WERI-Rb-1 (cell line): Measurements from ENCODE around the gene ABCC1.
"Not testable (repeated sequence)": the region's sequence is repeated elsewhere in the genome, so short reads cannot be mapped to it uniquely, and the experiment has no call there.

Experiments
- DNase-seq: peaks from one replicate; pipeline ENCODE4 v3.0.0-alpha.2; 2020
- H3K27ac ChIP-seq: fragments of 250-450 bp; sonication (Bioruptor Pico); 2 replicates; pipeline ENCODE4 v1.5.1; 2020; ENCODE audit warnings: mild to moderate bottlenecking, moderate library complexity
- H3K27me3 ChIP-seq: fragments of 250-450 bp; sonication (Bioruptor Pico); 2 replicates; pipeline ENCODE4 v1.5.1; 2021; ENCODE audit warnings: mild to moderate bottlenecking, low read depth, moderate library complexity; ENCODE audit not compliant: insufficient read depth, severe bottlenecking
- H3K36me3 ChIP-seq: fragments of 250-450 bp; sonication (Bioruptor Pico); 2 replicates; pipeline ENCODE4 v1.5.1; 2020; ENCODE audit warnings: mild to moderate bottlenecking, moderate library complexity
- H3K4me3 ChIP-seq: 2 replicates; pipeline ENCODE4 v1.5.1; 2011; ENCODE audit warnings: low read depth, mild to moderate bottlenecking, control low read depth, low read length
- H3K9me3 ChIP-seq: fragments of 250-450 bp; sonication (Bioruptor Pico); 2 replicates; pipeline ENCODE4 v1.5.1; 2021; ENCODE audit warnings: mild to moderate bottlenecking, moderate library complexity; ENCODE audit not compliant: severe bottlenecking
- TF ChIP-seq, protein P1 (sequence below): IDR thresholded peaks from 2 replicates; pipeline ENCODE4 v1.5.1; 2011; ENCODE audit warnings: low read depth, mild to moderate bottlenecking, control low read depth, inconsistent platforms, low read length

The ABCC1 gene

DNA sequence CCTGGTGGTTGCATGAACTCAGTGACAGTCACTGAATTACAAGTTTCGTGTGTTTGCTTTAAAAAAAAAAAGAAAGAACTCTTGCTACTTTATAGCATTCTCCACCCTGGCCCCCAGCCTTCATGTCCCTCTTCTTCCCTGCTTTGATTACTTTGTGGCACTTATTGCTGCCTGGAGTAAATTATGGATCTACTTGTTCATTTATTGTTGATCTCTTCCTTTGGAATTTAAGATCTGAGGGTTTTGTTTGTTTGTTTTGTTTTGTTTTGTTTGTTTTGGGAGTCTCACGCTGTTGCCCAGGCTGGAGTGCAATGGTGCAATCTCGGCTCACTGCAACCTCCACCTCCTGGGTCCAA, 147.4 kb downstream of the ABCC1 start:
- Histone ChIP-seq H3K4me3 (no peak overlapping the region), H3K9me3 (no peaks in the 10 kb centered on the region), H3K36me3 (peaks cover 30% of the 10 kb centered on the region), H3K27me3 (no peaks in the 10 kb centered on the region), H3K27ac (no peak overlapping the region)
- DNase-seq: no peak
- TF ChIP-seq, protein P1, sequence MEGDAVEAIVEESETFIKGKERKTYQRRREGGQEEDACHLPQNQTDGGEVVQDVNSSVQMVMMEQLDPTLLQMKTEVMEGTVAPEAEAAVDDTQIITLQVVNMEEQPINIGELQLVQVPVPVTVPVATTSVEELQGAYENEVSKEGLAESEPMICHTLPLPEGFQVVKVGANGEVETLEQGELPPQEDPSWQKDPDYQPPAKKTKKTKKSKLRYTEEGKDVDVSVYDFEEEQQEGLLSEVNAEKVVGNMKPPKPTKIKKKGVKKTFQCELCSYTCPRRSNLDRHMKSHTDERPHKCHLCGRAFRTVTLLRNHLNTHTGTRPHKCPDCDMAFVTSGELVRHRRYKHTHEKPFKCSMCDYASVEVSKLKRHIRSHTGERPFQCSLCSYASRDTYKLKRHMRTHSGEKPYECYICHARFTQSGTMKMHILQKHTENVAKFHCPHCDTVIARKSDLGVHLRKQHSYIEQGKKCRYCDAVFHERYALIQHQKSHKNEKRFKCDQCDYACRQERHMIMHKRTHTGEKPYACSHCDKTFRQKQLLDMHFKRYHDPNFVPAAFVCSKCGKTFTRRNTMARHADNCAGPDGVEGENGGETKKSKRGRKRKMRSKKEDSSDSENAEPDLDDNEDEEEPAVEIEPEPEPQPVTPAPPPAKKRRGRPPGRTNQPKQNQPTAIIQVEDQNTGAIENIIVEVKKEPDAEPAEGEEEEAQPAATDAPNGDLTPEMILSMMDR: no peak

DNA sequence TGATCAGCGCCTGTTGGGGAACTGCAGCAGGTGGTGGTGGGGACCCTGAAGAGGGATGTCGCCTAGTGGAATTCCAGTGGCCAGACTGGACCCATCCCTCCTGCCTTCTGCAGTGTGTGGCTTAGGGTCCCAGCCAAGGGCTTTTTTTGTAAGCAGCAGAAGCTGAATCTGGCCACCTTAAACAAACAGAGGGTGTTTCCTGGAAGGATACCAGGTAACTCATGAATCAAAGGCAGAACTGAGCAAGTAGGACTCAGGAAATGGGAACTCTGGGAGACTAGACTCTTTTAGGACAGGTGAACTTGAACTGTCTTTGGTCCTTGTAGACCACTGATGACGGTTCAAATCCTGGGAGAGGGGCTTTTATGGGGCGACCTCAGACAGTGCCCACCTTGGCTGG, 149.9 kb downstream of the ABCC1 start:
- no peak overlapping the region for H3K27ac ChIP-seq
- H3K36me3 ChIP-seq: peaks cover 33% of the 10 kb centered on the region; the same call in 1 of the 2 replicates
- H3K27me3 ChIP-seq: no peaks in the 10 kb centered on the region
- H3K4me3 ChIP-seq: no peak overlapping the region
- DNase-seq: no peak
- TF ChIP-seq, protein P1: no peak
- H3K9me3 ChIP-seq: no peaks in the 10 kb centered on the region

DNA sequence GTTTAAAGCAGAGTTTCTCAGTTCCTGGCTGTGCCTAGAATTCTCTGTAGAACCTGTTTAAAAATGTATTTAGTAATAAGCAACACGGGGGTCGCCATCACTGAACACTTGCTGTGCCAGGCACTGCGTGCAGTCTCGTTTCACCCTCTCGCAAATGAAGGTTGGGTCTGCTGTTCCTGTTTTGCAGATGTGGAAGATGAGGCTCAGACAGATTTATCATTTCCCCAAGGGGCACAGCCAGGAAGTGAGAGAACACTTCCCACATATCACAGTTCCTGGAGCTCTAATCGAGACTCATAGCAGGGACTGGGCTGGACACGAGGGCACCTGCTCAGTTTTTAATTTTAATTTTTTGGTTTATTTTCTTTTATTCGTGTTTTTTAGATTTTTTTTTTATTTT, 151.2 kb downstream of the ABCC1 start:
- no peak for DNase-seq
- Histone ChIP-seq H3K27me3 (no peaks in the 10 kb centered on the region), H3K4me3 (no peak overlapping the region), H3K9me3 (no peaks in the 10 kb centered on the region), H3K36me3 (peaks cover 35% of the 10 kb centered on the region; the same call in 1 of the 2 replicates), H3K27ac (no peak overlapping the region)
- TF ChIP-seq, protein P1: no peak

DNA sequence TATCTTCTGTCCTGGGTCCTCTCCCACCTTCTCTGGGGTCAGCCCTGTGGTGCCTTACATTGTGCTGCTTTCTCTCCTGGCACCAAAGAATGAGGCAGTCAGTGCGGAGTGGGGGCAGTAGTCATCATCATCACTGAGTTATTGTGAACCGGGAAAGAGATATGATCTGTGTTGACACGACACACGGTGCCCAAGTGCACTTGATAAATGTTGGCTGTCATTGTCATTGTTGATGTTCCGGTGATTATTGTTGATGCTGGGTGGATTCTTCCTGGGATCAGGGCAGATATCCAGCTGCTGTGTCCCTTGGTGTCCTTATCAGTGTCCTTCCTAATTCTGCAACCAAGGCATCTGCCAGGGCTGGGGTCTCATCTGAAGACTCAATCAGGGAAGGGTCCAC, 152.2 kb downstream of the ABCC1 start:
- no peaks in the 10 kb centered on the region for H3K27me3 ChIP-seq
- TF ChIP-seq, protein P1: no peak
- no peak overlapping the region for H3K27ac ChIP-seq
- DNase-seq: no peak
- no peak overlapping the region for H3K4me3 ChIP-seq
- H3K9me3 ChIP-seq: no peaks in the 10 kb centered on the region
- H3K36me3 ChIP-seq: peaks cover 32% of the 10 kb centered on the region; the same call in 1 of the 2 replicates

DNA sequence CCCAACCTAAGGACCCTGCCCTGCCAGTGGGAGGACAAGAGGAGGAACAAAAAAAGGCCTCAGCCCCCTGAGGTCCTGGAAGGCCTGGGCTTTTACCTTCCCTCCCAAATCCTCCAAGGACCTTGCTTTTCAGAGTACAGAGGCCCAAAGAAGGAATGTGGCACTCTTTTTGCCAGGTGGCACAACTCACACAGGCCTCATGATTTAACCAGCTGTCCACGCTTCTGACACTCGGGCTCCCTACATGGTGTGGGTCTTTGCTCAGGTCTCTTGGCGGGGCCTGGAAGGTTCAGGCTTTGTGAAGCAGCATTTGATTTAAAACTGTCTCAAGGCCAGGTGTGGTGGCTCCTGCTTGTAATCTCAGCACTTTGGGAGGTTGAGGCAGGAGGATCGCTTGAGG, 153.3 kb downstream of the ABCC1 start:
- TF ChIP-seq, protein P1: no peak
- H3K27ac ChIP-seq: no peak overlapping the region
- no peaks in the 10 kb centered on the region for H3K27me3 ChIP-seq
- peaks cover 32% of the 10 kb centered on the region; the same call in 1 of the 2 replicates for H3K36me3 ChIP-seq
- DNase-seq: no peak
- H3K9me3 ChIP-seq: no peaks in the 10 kb centered on the region
- no peak overlapping the region for H3K4me3 ChIP-seq

DNA sequence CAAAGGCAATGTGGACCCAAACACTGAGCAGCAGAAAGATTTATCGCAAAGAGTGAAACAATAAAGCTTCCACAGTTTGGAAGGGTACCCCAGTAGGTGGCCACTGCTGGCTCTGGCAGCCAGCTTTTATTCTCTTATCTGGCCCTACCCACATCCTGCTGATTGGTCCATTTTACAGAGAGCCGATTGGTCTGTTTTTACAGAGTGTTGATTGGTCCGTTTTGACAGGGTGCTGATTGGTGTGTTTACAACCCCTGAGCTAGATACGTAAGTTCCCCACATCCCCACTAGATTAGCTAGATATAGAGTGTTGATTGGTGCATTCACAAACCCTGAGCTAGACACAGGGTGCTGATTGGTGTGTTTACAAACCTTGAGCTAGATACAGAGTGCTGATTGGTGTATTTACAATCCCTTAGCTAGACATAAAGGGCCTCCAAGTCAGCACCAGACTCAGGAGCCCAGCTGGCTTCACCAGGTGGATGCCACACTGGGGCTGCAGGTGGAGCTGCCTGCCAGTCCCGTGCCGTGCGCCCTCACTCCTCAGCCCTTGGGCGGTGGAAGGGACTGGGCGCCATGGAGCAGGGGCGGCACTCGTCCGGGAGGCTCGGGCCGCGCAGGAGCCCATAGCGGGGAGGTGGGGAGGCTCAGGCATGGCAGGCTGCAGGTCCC, 154.9 kb downstream of the ABCC1 start:
- not testable (repeated sequence) for H3K27ac ChIP-seq, H3K9me3 ChIP-seq, H3K4me3 ChIP-seq, DNase-seq, H3K27me3 ChIP-seq
- peaks cover 22% of the 10 kb centered on the region; the same call in 1 of the 2 replicates for H3K36me3 ChIP-seq

DNA sequence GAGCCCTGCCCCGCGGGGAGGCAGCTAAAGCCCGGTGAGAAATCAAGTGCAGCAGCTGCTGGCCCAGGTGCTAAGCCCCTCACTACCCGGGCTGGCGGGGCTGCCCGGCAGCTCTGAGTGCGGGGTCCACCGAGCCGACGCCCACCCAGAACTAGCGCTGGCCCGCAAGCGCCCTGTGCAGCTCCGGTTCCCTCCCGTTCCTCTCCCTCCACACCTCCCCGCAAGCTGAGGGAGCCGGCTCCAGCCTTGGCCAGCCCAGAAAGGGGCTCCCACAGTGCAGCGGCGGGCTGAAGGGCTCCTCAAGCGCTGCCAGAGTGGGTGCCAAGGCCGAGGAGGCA, 155.4 kb downstream of the ABCC1 start:
- H3K27ac ChIP-seq, H3K9me3 ChIP-seq, DNase-seq, H3K27me3 ChIP-seq, H3K4me3 ChIP-seq: not testable (repeated sequence)
- H3K36me3 ChIP-seq: peaks cover 19% of the 10 kb centered on the region; the same call in 1 of the 2 replicates
